BE2C (cell line): Measurements from ENCODE around the gene ATP8A1.

Experiments
- DNase-seq: peaks from one replicate; pipeline ENCODE4 v3.0.0-alpha.2; 2020
- H3K27me3 ChIP-seq: fragments of 250-450 bp; sonication (Bioruptor Pico); 2 replicates; pipeline ENCODE4 v1.5.1; 2020; ENCODE audit warnings: mild to moderate bottlenecking
- H3K36me3 ChIP-seq: fragments of 250-450 bp; sonication (Bioruptor Pico); 2 replicates; pipeline ENCODE4 v1.5.1; 2020; ENCODE audit warnings: mild to moderate bottlenecking
- H3K4me1 ChIP-seq: fragments of 250-450 bp; sonication (Bioruptor Pico); 2 replicates; pipeline ENCODE4 v1.5.1; 2020
- H3K4me3 ChIP-seq: 2 replicates; pipeline ENCODE4 v1.5.1; 2011; ENCODE audit warnings: low read depth, low read length
- H3K9me3 ChIP-seq: fragments of 250-450 bp; sonication (Bioruptor Pico); 2 replicates; pipeline ENCODE4 v1.5.1; 2020
- TF ChIP-seq, protein P1 (sequence below): IDR thresholded peaks from 2 replicates; pipeline ENCODE4 v1.5.1; 2012; ENCODE audit warnings: mild to moderate bottlenecking, low read depth, low read length

The ATP8A1 gene

DNA sequence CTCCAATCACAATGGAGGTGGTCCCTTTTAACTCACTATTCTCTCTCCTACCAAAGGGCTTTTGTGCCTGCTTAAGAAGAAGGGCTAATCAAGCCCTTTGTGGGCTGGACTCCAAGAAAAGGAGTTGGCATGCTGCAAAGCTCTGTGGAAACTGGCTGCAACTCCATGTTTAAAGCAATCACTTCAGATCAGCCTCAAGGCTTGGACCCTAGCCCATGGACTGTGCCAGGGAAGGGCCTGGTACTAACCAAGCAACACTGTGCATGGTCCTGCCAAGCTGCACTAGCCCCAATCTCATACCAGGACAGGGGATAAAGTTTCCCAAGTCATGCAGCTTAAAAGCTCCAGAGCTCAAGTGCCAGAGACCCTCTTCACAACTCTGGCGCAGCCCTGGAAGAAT is 86.7 kb downstream of the ATP8A1 start:
- no peak overlapping the region for H3K4me3 ChIP-seq
- no peaks in the 10 kb centered on the region; the same call in none of the 2 replicates for H3K36me3 ChIP-seq
- H3K9me3 ChIP-seq: no peaks in the 10 kb centered on the region
- no peaks in the 10 kb centered on the region for H3K27me3 ChIP-seq
- TF ChIP-seq, protein P1, sequence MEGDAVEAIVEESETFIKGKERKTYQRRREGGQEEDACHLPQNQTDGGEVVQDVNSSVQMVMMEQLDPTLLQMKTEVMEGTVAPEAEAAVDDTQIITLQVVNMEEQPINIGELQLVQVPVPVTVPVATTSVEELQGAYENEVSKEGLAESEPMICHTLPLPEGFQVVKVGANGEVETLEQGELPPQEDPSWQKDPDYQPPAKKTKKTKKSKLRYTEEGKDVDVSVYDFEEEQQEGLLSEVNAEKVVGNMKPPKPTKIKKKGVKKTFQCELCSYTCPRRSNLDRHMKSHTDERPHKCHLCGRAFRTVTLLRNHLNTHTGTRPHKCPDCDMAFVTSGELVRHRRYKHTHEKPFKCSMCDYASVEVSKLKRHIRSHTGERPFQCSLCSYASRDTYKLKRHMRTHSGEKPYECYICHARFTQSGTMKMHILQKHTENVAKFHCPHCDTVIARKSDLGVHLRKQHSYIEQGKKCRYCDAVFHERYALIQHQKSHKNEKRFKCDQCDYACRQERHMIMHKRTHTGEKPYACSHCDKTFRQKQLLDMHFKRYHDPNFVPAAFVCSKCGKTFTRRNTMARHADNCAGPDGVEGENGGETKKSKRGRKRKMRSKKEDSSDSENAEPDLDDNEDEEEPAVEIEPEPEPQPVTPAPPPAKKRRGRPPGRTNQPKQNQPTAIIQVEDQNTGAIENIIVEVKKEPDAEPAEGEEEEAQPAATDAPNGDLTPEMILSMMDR: no peak
- H3K4me1 ChIP-seq: peaks cover 18% of the 10 kb centered on the region; the same call in 1 of the 2 replicates
- DNase-seq: peak; percentile 47

- peaks cover 18% of the 10 kb centered on the region; the same call in 1 of the 2 replicates for H3K4me1 ChIP-seq
- H3K27me3 ChIP-seq: no peaks in the 10 kb centered on the region
- TF ChIP-seq, protein P1: peak; percentile 80
- DNase-seq: peak; percentile 81
- H3K9me3 ChIP-seq: no peaks in the 10 kb centered on the region
- H3K4me3 ChIP-seq: no peak overlapping the region
- H3K36me3 ChIP-seq: peaks cover 1% of the 10 kb centered on the region
Measured at GRCh38 chr4:42568610-42569207, 88.2 kb downstream of the ATP8A1 start.

- H3K4me3 ChIP-seq: no peak overlapping the region
- TF ChIP-seq, protein P1: no peak
- H3K9me3 ChIP-seq: no peaks in the 10 kb centered on the region
- peaks cover 20% of the 10 kb centered on the region for H3K36me3 ChIP-seq
- H3K4me1 ChIP-seq: peaks cover 13% of the 10 kb centered on the region; the same call in 1 of the 2 replicates
- H3K27me3 ChIP-seq: no peaks in the 10 kb centered on the region
- no peak for DNase-seq
Measured at GRCh38 chr4:42566835-42567234, 90.1 kb downstream of the ATP8A1 start.

- Histone ChIP-seq H3K4me1 (no peaks in the 10 kb centered on the region), H3K27me3 (no peaks in the 10 kb centered on the region), H3K9me3 (no peaks in the 10 kb centered on the region), H3K36me3 (peaks cover 21% of the 10 kb centered on the region), H3K4me3 (no peak overlapping the region)
- DNase-seq: no peak
- TF ChIP-seq, protein P1: no peak
Measured at GRCh38 chr4:42562016-42562415, 94.9 kb downstream of the ATP8A1 start.

DNA sequence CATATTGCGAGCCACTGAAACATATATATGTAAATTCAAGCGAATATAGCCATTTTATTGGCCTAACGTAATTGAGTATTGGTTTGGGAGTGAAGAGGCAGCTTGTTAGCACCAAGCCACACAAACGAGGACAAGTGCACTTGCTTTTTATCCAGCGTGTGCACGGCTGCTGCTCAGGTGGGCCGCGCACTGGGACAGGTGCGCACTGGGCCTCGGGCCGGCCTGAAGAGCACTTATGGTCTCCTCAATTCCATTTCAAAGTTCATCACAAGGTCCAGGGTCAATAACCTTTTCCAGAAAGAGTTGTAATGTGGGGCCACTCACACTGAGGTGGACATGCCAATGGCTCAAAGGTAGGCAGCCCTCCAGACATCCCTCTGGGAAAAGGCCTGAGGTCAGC is 95.9 kb downstream of the ATP8A1 start:
- Histone ChIP-seq H3K9me3 (no peaks in the 10 kb centered on the region), H3K4me1 (no peaks in the 10 kb centered on the region), H3K27me3 (no peaks in the 10 kb centered on the region), H3K4me3 (no peak overlapping the region), H3K36me3 (peaks cover 21% of the 10 kb centered on the region)
- TF ChIP-seq, protein P1: no peak
- DNase-seq: no peak

DNA sequence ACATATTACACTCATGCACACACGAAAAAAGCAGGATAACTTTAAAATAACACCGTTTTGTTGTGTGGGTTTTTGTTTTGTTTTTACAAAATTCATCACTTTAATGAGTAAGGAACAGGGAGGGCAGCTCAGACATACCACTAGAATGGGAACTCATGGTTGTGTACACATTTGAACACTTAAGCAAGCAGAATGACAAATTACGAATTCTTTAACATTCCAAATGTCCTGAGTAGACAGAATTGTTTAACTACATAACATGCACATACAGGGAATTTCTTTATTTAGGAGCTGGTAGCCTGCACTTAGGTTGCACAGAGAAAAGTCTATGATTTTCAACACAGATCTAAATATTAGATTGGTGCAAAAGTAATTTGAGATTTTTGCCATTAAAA is 96.4 kb downstream of the ATP8A1 start:
- TF ChIP-seq, protein P1: no peak

More for the DNA sequence above, 96.4 kb downstream of the ATP8A1 start:
- no peaks in the 10 kb centered on the region for H3K27me3 ChIP-seq
- H3K9me3 ChIP-seq: no peaks in the 10 kb centered on the region
- DNase-seq: no peak
- H3K36me3 ChIP-seq: peaks cover 21% of the 10 kb centered on the region
- no peak overlapping the region for H3K4me3 ChIP-seq
- no peaks in the 10 kb centered on the region for H3K4me1 ChIP-seq
